Measurements from ENCODE around the gene CHI3L1.

The CHI3L1 gene

DNA sequence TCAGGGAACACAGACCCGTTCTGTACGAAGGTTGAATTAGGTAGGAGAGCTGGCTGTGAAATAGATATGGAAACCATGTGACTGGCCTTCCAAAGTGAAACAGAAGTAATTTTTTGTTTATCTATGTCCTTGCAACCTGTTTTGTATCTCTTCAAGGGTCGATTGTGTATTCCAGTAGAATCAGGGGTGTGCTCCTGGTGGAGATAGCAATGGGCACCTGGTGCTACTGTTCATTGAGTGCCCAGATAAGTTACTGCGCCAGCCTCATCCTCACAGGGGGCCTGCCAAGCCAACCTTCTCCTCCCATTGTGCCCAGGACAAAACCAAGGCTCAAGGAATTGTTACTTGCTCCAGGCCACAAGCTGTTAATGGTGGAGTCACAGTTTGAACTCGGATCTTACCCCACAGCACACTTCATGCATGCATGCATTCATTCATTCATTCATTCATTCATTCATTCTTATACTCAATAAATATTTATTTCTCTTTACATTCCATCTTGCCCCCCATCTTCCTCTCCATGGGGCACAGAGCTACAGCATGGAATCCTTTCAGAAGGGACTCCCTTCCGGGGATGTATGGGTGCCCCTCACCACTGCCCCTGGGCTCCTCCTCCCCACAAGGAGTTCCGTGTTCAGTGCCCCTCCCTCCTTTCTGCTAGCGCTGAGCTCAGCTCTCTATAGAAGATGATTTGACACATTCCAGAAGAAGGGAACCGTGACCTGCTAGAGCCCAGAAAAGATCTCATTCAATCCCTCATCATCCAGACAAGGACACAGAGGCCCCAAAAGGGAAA, 34.9 kb downstream of the CHI3L1 start:
- no peak for DNase-seq (ENCODE audit: low spot score)

DNA sequence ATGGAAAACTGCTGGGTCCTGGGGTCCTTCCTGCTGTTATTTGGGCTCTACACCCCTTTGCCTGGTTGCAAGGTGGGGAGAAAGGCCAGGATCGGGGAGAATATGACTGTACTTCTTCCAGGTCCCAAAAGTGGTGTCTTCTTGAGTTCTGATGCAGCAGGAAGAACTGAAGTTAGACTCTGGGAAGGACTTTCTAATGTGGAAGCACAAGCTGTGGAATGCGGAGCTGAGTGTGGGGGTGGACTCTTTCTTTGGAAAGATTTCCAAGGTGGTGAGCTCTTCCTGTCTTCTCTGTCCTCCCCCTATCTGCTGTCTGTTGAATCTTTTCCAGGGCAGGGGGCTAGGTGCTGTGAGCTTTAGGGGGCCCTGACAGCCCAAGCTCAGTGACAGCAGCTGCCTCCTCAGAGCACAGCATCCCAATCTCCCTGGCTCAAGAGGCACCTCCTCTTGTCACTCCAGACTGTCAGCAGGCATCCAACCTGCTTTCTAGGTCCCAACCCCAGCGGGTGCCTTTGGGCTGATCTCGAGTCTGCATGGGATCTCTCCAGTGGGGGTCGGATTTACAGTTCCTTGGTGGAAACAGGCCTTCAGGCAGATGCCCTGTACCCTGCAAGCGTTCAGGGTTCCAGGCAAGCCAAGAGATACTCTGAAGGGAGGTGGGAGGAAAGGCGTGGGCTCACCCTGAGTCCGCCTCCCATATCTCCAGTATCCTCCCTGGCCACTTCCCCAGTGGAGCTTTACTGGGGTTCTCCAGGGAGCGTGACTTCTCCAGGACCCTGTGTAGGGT, 35.8 kb downstream of the CHI3L1 start:
- no peak for DNase-seq (ENCODE audit: low spot score)

DNA sequence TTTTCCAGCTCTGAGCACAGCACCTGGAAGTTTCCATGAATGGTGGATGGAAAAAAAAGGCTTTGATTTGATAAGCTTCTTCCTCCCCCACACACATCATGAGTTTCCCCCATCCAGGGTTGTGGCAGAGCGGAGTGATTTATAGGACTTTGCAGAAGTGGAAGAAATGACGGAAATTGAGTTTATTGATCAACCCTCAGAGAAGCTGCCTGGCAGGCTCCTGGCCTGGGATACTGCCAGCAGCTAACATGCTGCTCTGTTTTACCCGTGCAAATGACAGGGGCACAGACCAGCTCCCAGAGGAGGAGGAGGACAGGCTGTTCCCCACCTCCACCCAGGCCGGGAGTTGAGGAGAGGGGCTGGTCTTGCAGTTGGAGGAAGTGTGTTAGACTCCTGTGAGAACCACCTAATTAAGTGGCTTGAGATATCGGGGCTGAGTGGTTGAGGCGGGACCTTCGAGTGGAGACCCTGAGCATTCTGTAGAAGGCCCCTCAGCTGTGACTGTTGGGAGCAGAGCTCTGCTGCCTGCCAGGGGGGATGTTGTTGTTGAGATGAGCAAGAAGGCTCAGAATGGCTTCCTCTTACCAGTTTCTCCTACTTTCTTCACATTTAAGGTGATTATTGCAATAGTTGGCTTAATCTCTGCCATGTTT, 37.2 kb downstream of the CHI3L1 start:
- DNase-seq (ENCODE audit: low spot score): no peak

DNA sequence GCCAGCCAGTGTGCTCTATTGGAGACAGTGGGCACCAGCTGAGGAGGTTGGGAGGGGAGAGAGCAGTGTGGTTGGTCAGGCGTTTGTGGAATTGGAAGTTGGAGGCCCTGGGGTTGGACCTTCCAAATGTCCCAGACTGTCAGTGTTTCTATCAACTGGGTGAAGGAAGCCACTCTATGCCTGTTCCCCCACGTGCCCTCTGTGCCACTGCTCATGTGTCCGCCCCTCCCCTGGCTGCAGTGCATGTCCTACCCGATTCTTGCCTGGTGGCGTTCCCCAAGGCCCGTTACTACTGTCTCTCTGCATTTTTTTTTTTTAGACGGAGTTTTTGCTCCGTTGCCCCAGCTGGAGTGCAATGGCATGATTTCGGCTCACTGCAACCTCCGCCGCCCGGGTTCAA, 37.9 kb downstream of the CHI3L1 start:
- DNase-seq (ENCODE audit: low spot score): no peak

DNA sequence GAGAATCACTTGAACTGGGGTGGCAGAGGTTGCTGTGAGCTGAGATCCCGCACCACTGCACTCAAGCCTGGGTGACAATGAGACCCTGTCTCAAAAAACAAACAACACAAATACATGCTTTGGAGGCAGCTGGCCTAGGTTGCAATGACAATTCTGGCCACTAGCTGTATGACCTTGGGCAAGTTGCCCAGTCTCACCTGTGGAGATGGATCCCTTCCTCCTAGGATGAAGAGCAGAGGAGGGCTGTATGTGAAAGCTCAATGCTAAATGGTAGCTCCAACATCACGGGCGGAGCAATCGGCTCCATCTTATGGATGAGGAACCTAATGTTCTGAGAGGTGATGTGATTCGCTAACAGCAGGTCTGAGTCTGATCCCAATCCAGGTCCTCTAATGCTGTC, 38.4 kb downstream of the CHI3L1 start:
- no peak for DNase-seq (ENCODE audit: low spot score)

DNA sequence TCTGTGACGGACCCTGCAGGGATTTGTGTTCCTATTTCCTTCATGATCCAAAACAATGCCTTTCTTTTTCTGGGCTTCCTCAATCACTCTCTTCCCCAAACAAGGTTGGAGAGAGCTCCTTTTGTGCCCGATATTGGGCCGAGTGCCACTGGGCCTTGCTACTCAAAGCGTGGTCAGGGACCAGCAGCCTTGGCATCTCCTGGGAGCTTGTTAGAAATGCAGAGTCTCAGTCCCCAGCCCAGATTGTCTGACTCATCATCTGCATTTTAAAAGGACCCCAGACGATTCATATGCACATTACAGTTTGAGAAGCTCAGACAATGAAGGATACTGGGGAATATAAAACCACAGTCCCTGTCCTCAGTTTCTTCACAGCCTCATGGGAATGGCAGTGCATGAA, 39.1 kb downstream of the CHI3L1 start:
- DNase-seq (ENCODE audit: low spot score): no peak

DNA sequence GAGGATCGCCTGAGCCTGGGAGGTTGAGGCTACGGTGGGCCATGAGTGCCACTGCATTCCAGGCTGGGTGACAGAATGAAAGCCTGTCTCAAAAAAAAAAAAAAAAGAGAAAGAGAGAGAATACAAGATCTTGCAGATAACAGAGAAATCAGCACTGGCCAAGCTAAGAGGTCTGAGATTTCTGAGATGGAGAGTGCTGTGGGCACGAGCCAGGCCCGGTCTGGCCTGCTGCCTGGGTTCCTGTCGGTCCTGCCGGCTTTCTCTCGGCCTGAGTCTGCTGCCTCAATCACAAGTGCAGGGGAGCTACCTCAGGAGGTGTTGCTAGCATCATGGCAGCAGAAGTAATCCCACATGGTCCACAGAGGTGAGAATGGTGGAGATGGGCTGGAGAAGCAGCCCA, 40.0 kb downstream of the CHI3L1 start:
- no peak for DNase-seq (ENCODE audit: low spot score)

DNA sequence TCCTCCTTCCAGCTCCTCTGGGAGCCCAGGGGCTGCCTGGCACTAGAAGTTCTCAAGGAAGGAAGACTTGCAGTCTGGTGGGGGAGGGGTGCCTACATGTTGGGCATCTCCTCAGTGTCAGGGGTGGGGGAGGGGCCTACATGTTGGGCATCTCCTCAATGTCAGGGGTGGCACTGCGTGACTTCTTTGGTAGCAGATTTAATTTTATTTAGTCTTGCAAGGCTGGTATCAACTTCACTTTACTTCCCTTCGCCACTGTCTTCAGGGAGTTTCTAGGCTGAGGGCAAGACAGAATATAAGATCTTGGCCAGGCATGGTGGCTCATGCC, 40.5 kb downstream of the CHI3L1 start:
- DNase-seq (ENCODE audit: low spot score): no peak

DNA sequence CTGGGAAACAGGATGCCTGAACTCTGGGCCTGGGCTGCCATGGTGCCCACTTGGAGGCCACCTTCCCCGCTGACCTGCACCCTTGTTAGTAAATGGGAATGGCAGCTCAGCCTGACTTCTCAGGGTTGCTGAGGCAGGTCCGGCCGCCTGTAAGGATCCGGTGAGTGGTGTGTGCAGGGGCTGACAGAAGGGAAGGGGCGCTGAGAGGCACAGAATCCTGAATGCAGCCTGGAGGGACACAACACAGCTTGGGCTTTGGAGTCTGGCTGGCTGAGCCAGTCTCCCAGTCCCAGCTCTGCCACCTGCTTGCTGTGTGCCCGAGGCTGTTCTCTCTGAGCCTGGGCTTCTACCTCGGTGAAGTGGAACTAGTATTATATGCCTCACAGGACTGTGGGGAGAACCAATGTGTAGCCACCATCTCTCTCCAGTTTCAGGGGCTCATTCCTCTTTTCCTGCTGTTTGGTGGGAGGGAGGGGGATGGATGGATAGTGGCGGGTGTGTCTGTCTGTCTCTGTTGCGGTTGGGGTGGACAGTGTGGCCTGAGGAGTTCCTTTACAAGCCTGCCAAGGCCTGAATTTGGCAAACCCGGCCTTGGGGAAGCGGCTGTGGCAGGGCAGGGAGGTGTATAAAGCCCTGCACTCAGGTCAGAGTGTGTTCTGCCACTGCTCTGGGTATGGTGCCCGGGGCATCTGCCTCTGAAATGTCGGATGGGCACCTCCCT, 41.0 kb downstream of the CHI3L1 start:
- DNase-seq (ENCODE audit: low spot score): no peak

DNA sequence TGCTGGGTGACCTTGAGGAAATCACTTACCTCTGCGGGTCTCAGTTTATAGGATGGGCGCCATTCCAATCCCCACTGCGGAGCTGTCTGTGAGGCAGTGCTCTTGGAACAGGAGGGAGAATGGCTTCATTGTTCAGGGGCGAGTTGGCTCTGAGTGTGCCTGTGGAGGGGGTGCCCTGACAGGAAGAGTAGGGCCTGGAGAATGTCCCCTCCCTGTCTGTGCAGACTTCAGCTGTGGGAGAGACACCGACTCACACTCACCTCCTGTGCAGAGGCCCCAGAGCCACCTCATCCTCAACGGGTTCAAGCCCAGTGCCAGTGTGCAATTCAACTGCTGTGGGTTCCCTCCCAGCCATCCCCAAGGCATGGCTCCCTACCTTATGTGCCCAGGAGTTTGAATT, 41.8 kb downstream of the CHI3L1 start:
- no peak for DNase-seq (ENCODE audit: low spot score)

DNA sequence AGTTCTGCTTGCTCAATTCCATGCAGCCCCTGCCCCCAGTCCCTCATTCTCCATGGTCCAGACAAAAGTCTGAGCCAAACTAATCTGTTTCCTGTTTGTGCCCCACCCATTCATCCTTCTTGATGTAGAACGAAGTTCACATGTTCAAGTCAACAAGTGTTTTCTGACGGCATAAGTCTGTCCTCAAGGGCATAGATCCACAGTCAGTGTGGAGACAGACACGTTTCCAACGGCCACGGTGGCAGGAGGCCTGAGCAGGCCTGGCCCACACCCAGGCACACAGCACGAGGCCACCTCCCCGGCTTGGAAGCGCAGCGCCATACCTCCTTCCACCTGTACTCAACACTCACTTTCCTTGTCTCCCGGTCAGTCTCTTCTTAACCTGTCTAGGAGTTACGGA, 42.9 kb downstream of the CHI3L1 start:
- no peak for DNase-seq (ENCODE audit: low spot score)

DNA sequence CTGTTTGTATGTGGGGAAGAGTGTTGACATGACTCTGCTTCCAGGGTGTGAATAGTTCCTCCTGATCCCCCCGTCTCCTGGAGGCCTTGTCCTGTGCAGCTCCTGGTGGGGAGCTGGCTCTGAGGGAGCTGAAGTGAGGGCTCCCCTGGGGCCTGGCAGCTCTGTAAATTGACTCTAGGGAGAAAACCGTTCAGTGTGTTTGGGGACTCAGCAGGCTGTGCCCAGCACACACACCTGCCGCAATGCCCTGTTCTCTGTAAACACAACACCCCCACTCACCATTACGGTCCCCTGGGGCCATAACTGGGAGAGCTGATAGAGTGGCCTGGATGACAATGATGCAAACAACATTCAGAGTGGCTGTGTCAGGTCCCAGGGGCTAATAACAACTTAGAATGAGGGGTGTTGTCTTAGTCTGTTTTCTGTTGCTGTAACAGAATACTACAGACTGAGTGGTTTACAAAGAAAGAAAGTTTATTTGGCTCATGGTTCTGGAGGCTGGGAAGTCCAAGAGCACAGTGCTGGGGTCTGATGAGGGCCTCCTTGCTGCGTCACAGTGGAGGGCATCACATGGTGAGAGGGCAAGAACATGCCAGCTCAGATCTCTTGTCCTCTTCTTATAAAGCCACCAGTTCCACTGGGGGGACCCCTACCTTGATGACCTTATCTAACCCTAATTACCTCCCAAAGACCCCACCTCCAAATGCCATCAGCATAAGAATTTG, 43.7 kb downstream of the CHI3L1 start:
- DNase-seq (ENCODE audit: low spot score): no peak

DNA sequence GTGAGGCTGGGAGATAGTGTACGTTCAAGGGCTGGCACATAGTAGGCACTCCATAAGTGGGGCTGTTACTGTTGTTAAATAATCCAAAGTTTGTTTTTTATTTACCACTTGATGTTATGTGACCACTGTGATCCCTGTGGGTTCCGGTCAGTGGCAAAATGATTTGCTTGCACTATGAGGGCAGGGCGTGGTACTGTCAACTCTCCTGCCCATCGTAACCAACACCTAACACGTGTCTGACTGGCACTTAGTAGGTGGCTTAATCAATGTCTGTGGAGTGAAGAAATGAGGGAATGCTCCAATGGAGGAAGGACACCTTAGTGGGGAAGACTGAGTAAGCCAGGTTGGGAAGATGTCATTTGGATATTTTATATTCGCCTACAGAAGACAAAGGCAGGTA, 44.4 kb downstream of the CHI3L1 start:
- DNase-seq (ENCODE audit: low spot score): no peak

DNA sequence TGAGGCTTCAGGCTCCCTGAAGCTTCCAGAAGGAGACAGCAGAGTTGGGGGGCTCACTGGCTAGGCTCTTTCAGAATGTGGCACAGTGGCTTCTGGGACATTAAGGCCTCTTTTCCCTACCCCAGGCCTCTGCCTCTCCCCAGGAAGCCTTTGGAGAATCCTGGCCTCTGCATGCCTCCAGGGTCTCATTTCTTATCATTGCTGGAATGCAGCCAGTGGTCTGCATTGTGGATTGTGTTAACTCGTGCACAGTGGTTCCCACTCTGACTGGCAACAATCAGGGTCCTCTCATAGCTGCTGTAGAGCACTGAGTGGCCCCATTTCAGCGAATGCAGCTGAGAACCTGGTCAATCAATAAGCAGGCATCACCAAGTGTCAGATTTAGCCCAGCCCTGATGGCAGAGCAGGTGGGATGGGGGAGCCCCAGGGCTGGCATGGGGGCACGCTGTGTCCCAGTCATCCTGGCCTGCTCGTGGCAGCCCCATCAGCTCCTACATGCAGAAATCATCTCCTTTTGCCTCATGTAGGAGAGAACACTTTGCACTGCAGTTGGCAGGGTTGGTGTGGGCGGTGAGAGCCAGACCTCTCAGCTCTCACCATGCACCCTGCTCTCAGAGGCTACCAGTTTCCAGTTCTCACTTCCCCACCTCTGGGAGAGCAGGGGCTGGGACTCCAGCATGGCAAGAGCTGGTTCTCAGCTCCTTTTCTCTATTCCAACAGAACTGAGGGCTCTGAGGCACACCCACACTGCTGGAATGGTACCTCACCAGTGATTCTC, 45.6 kb downstream of the CHI3L1 start:
- no peak for DNase-seq (ENCODE audit: low spot score)

DNA sequence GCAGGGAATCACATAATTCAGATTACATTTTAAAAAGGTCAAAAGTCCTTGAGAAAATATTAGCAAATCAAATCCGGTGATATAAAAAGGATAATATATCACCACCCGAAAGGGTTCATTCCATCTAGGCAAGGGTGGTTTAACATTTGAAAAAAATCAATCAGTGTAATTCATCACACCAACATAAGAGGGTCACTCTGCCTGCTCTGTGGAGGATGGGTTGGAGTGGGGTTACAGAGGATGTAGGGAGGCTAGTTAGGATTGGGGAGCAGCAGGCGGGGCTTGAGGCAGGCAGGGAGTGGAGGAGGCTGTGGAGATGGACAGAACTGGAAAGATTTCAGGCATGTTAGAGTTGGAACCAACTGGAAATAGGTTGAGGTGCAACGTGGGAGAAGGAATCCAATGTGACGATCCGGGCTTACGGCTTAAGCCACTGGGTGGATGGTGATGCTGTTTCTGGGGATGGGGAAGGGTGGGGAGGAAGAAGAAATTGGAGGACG, 46.5 kb downstream of the CHI3L1 start:
- DNase-seq (ENCODE audit: low spot score): no peak

DNA sequence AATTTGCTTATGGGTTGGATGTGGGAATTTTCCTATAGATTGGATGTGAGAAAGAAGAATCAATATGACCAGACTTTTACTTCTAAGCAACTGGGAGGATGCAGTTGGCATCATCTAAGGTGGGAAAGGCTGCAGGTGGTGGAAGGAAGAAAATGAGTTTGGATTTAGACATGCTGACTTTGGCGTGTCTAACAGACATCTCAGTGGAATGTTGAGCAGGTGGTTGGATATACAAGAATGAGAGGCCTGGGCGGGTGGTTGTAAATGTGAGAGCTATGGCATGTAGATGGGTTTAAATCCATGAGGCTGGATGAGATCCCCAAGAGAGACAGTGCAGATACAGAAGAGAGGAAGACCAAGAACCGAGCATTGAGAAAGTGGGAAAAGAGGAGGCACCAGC, 48.4 kb downstream of the CHI3L1 start:
- DNase-seq (ENCODE audit: low spot score): no peak

DNA sequence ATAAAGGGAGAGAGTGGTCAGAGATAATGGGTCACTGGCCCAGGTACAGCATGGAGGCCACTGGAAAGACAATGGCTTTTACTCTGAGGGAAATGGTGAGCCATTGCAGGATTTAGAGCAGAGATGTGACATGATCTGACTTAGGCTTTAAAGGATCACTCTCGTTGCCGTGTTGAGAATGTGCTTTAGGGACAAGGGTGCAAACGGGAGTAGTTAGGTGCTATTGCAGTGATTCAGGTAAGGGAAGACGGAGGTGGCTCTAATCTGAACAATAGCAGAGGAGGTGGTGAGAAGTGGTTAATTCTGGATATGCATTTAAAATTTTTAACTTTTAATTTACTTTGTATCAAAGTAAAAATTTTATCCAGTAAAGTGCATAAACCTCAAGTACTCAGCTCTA, 49.2 kb downstream of the CHI3L1 start:
- DNase-seq (ENCODE audit: low spot score): no peak

DNA sequence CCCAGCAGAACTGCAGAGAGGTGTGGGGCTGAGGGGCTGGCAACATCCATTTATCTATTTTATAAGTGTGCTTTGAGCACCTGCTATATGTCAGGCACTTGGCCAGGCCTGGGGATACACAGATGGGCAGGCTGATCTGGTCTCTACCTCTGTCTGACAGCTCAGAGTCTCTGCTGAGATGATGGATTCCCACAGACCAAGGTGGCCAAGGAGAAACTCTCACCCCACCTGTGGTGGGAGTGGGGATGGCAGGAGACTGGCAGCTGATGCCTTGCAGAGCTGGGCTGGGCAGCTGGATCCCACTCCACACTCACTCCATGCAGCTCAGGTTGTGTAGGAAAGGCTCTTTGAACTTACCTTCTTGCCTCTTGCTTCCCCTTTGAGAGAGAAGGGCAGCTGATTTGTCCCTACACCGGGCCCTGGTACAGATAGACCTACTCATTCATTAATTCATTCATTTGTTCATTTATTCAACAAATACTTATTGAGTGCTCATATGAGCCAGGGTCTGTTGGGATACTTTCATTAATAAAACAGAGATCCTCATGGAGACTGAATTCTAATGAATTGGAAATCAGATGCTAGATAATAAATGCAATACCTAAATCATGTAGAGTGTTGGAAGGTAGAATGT, 50.0 kb downstream of the CHI3L1 start:
- no peak for DNase-seq (ENCODE audit: low spot score)

DNA sequence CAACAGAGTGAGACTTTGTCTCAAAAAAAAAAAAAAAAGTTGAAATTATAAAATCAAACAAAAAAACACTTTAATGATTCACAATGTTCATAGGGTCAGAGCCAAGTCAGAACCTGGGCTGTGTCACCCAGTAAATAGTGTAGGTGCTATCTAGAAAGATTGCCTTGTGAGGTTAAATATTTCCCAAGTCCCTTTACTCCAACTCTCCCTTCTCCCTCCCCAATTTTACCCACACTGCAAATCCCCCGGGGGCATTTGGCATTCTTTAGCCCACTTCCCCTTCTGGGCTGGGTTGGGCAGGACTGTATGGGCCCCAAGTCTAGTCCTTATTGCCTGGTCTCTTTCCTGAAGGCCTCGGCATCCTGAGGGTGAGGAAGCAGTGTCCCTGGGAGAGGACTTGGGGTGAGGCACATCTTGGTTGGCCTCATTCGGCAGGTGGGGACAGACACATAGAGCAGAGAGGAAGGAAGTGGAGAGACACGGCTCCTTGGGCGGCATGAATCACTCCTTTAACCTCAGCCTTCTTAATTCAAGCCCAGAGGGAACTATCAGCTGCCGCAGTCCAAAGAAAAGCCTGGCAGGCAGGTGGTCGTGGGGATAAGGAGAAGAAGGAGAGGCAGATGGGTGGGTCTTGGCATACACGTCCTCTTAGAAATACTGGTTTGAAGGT, 50.7 kb downstream of the CHI3L1 start:
- DNase-seq (ENCODE audit: low spot score): no peak
